HepG2 (cell line): ENCODE data around the gene NIP7. TPM values are rescaled to one million over a fixed set of nuclear protein-coding genes. Genes with fewer than 3 reads are reported as not detected.

Experiments
- polyA plus RNA-seq, 8 experiments: library from polyadenylated mRNA; depleted of rRNA in 3 of 8; stranded (reverse) in 7 of 8; unstranded in 1 of 8; fragments of >200 nt; fragmentation: Illumina TruSeq in 4 of 8; extraction: Trizol in 4 of 8; gene quantifications; 2 replicates each; pipeline versions ENCODE4 v1.2.1 to v1.2.3, GENCODE V29; 2011 to 2016; ENCODE audit warnings: low read depth in 4 of 8, missing spikeins in 1 of 8, mixed read lengths in 1 of 8; ENCODE audit not compliant: insufficient read depth in 1 of 8
- total RNA-seq, 5 experiments: library from RNA; depleted of rRNA; stranded (reverse); fragments of >200 nt; fragmentation: Illumina TruSeq; extraction: Trizol; gene quantifications; 2 replicates each; pipeline ENCODE4 v1.2.3, GENCODE V29; 2016; ENCODE audit warnings: low read depth in 1 of 5

NIP7 gene
- total and polyA plus RNA-seq, 2 of the 13 experiments (the other 11 are each of a cell fraction or from before 2014, with no cell fraction given) = 15.3 to 114 TPM

Other genes with a start within 250 kb of the NIP7 start
- gene HAS3, start 234.1 kb upstream of the NIP7 start, total RNA-seq (2016; rRNA removed; fragmentation: Illumina TruSeq; extraction: Trizol) = 0.04 TPM in 1 of 2 replicates, not detected in the other
- gene HAS3, start 234.1 kb upstream of the NIP7 start, polyA plus RNA-seq (2011; rRNA removed) = 0.30 and 0.64 TPM in 2 replicates
- gene CHTF8, start 207.2 kb upstream of the NIP7 start, total RNA-seq (2016; rRNA removed; fragmentation: Illumina TruSeq; extraction: Trizol) = 37.2 and 64.1 TPM in 2 replicates
- gene CHTF8, start 207.2 kb upstream of the NIP7 start, polyA plus RNA-seq (2011; rRNA removed) = 67.5 and 74.3 TPM in 2 replicates
- gene UTP4, start 207.1 kb upstream of the NIP7 start, total RNA-seq (2016; rRNA removed; fragmentation: Illumina TruSeq; extraction: Trizol) = 30.0 and 57.1 TPM in 2 replicates
- 85.8 and 91.2 TPM in 2 replicates for gene UTP4, start 207.1 kb upstream of the NIP7 start, polyA plus RNA-seq (2011; rRNA removed)
- gene SNTB2, start 152.6 kb upstream of the NIP7 start, total RNA-seq (2016; rRNA removed; fragmentation: Illumina TruSeq; extraction: Trizol) = 19.2 and 22.9 TPM in 2 replicates
- 11.5 and 12.5 TPM in 2 replicates for gene SNTB2, start 152.6 kb upstream of the NIP7 start, polyA plus RNA-seq (2011; rRNA removed)
- 21.0 and 27.9 TPM in 2 replicates for gene VPS4A, start 28.4 kb upstream of the NIP7 start, total RNA-seq (2016; rRNA removed; fragmentation: Illumina TruSeq; extraction: Trizol)
- gene VPS4A, start 28.4 kb upstream of the NIP7 start, polyA plus RNA-seq (2011; rRNA removed) = 13.2 and 15.7 TPM in 2 replicates
- gene PDF, start 9.2 kb upstream of the NIP7 start, total RNA-seq (2016; rRNA removed; fragmentation: Illumina TruSeq; extraction: Trizol) = 26.8 and 48.8 TPM in 2 replicates
- 12.4 and 15.5 TPM in 2 replicates for gene PDF, start 9.2 kb upstream of the NIP7 start, polyA plus RNA-seq (2011; rRNA removed)
- 52.1 and 55.3 TPM in 2 replicates for gene COG8, start 208 bp upstream of the NIP7 start, total RNA-seq (2016; rRNA removed; fragmentation: Illumina TruSeq; extraction: Trizol)
- gene COG8, start 208 bp upstream of the NIP7 start, polyA plus RNA-seq (2011; rRNA removed) = 45.5 and 53.9 TPM in 2 replicates
- gene TMED6, start 12.0 kb downstream of the NIP7 start, total RNA-seq (2016; rRNA removed; fragmentation: Illumina TruSeq; extraction: Trizol) = 6.4 and 14.4 TPM in 2 replicates
- 9.8 and 10.5 TPM in 2 replicates for gene TMED6, start 12.0 kb downstream of the NIP7 start, polyA plus RNA-seq (2011; rRNA removed)
- 9.7 and 18.2 TPM in 2 replicates for gene TERF2, start 46.2 kb downstream of the NIP7 start, total RNA-seq (2016; rRNA removed; fragmentation: Illumina TruSeq; extraction: Trizol)
- 16.6 and 20.2 TPM in 2 replicates for gene TERF2, start 46.2 kb downstream of the NIP7 start, polyA plus RNA-seq (2011; rRNA removed)
- 432 and 638 TPM in 2 replicates for gene CYB5B, start 84.8 kb downstream of the NIP7 start, total RNA-seq (2016; rRNA removed; fragmentation: Illumina TruSeq; extraction: Trizol)
- gene CYB5B, start 84.8 kb downstream of the NIP7 start, polyA plus RNA-seq (2011; rRNA removed) = 207 and 234 TPM in 2 replicates
- 20.5 and 49.3 TPM in 2 replicates for gene NFAT5, start 226.2 kb downstream of the NIP7 start, total RNA-seq (2016; rRNA removed; fragmentation: Illumina TruSeq; extraction: Trizol)
- gene NFAT5, start 226.2 kb downstream of the NIP7 start, polyA plus RNA-seq (2011; rRNA removed) = 38.4 and 54.3 TPM in 2 replicates